K562 (cell line): Measurements from ENCODE around the gene OR4D9. TPM values are rescaled to one million over a fixed set of nuclear protein-coding genes. Genes with fewer than 3 reads are reported as not detected.

Experiments
- ATF1 ChIP-seq, 2 experiments: fragments of 450-650 bp in 1 of 2; IDR thresholded peaks; 2 replicates each; pipeline ENCODE4 v1.6.1; 2016; ENCODE audit warnings: missing compliant biosample characterization in 1 of 2, missing genetic modification characterization in 1 of 2
- FOXJ3 ChIP-seq: sonication (generic); formaldehyde crosslinking; IDR thresholded peaks from 2 replicates; pipeline ENCODE4 v1.4.0; 2020; ENCODE audit warnings: mild to moderate bottlenecking, missing genetic modification reagents
- ID3 ChIP-seq, 2 experiments: fragments of 250-450 bp in 1 of 2; fragments of 450-650 bp in 1 of 2; sonication (Bioruptor Pico) in 1 of 2; IDR thresholded peaks; 2 replicates each; pipeline versions ENCODE4 v1.6.1 to v1.8.0; 2016 to 2021; ENCODE audit warnings: mild to moderate bottlenecking in 2 of 2, moderate library complexity in 2 of 2, missing compliant biosample characterization in 1 of 2, missing genetic modification characterization in 1 of 2
- JUN ChIP-seq, 2 experiments: sonication (generic) in 1 of 2; formaldehyde crosslinking in 1 of 2; IDR thresholded peaks; 2 replicates each; pipeline versions ENCODE4 v1.6.1 to v1.8.0; 2012 to 2022; ENCODE audit warnings: borderline replicate concordance in 2 of 2, mild to moderate bottlenecking in 2 of 2, improper control_type of control experiment in 1 of 2, low read depth in 1 of 2, low read length in 1 of 2, missing genetic modification reagents in 1 of 2
- KDM5B ChIP-seq: fragments of 200-600 bp; sonication (generic); IDR thresholded peaks from 2 replicates; pipeline ENCODE4 v1.6.1; 2012; ENCODE audit warnings: low read depth, mild to moderate bottlenecking, moderate library complexity, low read length, control low read depth, inconsistent platforms; ENCODE audit not compliant: insufficient replicate concordance
- MAFG ChIP-seq: fragments of 450-650 bp; conservative IDR thresholded peaks from 2 replicates; pipeline ENCODE4 v1.6.1; 2016; ENCODE audit warnings: missing genetic modification characterization, missing compliant biosample characterization
- MITF ChIP-seq: IDR thresholded peaks from 2 replicates; pipeline ENCODE4 v1.6.1; 2014; ENCODE audit warnings: antibody characterized with exemption
- MXI1 ChIP-seq: IDR thresholded peaks from 2 replicates; pipeline ENCODE4 v1.6.1; 2011; ENCODE audit warnings: low read depth, mild to moderate bottlenecking, improper control_type of control experiment, low read length
- NFRKB ChIP-seq: fragments of 450-650 bp; IDR thresholded peaks from 2 replicates; pipeline ENCODE4 v1.6.1; 2016; ENCODE audit warnings: low read depth
- NONO ChIP-seq, 2 experiments: fragments of 200-400 bp in 1 of 2; fragments of 450-650 bp in 1 of 2; formaldehyde crosslinking in 1 of 2; IDR thresholded peaks; 2 replicates each; pipeline ENCODE4 v1.6.1; 2017; ENCODE audit warnings: low read depth in 2 of 2, mild to moderate bottlenecking in 2 of 2, moderate library complexity in 2 of 2, low read length in 1 of 2
- NR1H2 ChIP-seq: sonication (generic); formaldehyde crosslinking; IDR thresholded peaks from 2 replicates; pipeline ENCODE4 v1.4.0; 2020; ENCODE audit warnings: mild to moderate bottlenecking, missing genetic modification reagents
- RBBP5 ChIP-seq: fragments of 200-600 bp; sonication (generic); IDR thresholded peaks from 2 replicates; pipeline ENCODE4 v1.6.1; 2012; ENCODE audit warnings: borderline replicate concordance, mild to moderate bottlenecking, low read length, control low read depth, inconsistent platforms; ENCODE audit not compliant: insufficient read depth, poor library complexity, severe bottlenecking
- SOX6 ChIP-seq: fragments of 450-650 bp; IDR thresholded peaks from 2 replicates; pipeline ENCODE4 v1.6.1; 2014; ENCODE audit warnings: mild to moderate bottlenecking
- ZFP36 ChIP-seq: fragments of 150-350 bp; IDR thresholded peaks from 2 replicates; pipeline ENCODE4 v1.6.1; 2018; ENCODE audit warnings: low read length, low read depth; ENCODE audit not compliant: partially characterized antibody
- ZNF316 ChIP-seq: fragments of 450-650 bp; IDR thresholded peaks from 2 replicates; pipeline ENCODE4 v1.6.1; 2016
- polyA plus RNA-seq, 8 experiments: library from polyadenylated mRNA; depleted of rRNA in 4 of 8; stranded (reverse) in 5 of 8; unstranded in 3 of 8; fragments of >200 nt; fragmentation: Nextera tagmentation in 2 of 8; fragmentation: Illumina TruSeq in 1 of 8; extraction: Ambion mirVana in 2 of 8; extraction: Trizol in 1 of 8; gene quantifications; 2 replicates each; pipeline versions ENCODE4 v1.2.1 to v1.2.3, GENCODE V29; 2011 to 2014; ENCODE audit warnings: inconsistent platforms in 1 of 8, missing spikeins in 1 of 8
- total RNA-seq, 7 experiments: library from RNA; depleted of rRNA in 6 of 7; stranded (reverse); fragments of >200 nt in 6 of 7; fragmentation: Illumina TruSeq in 2 of 7; extraction: Trizol in 2 of 7; gene quantifications; 2 replicates each; pipeline versions ENCODE4 v1.2.1 to v1.2.3, GENCODE V29; 2011 to 2021; ENCODE audit warnings: low replicate concordance in 1 of 7
- TF ChIP-seq, protein P1 (sequence below): conservative IDR thresholded peaks from 2 replicates; pipeline ENCODE4 v1.6.1; 2011; ENCODE audit warnings: low read depth, mild to moderate bottlenecking, low read length; ENCODE audit not compliant: control insufficient read depth
- TF ChIP-seq, protein P2 (sequence below): fragments of 250-450 bp; sonication (Bioruptor Pico); IDR thresholded peaks from 2 replicates; pipeline ENCODE4 v1.8.0; 2021; ENCODE audit warnings: borderline replicate concordance, mild to moderate bottlenecking, moderate library complexity; ENCODE audit not compliant: poor library complexity, severe bottlenecking
- TF ChIP-seq, protein P3 (sequence below): fragments of 250-450 bp; sonication (Bioruptor Pico); IDR thresholded peaks from 2 replicates; pipeline ENCODE4 v1.4.0; 2020; ENCODE audit warnings: mild to moderate bottlenecking, moderate library complexity, borderline replicate concordance

Gene OR4D9
- total and polyA plus RNA-seq, 9 of the 15 experiments (the other 6 are each of a cell fraction or from before 2014, with no cell fraction given), result not detected

DNA sequence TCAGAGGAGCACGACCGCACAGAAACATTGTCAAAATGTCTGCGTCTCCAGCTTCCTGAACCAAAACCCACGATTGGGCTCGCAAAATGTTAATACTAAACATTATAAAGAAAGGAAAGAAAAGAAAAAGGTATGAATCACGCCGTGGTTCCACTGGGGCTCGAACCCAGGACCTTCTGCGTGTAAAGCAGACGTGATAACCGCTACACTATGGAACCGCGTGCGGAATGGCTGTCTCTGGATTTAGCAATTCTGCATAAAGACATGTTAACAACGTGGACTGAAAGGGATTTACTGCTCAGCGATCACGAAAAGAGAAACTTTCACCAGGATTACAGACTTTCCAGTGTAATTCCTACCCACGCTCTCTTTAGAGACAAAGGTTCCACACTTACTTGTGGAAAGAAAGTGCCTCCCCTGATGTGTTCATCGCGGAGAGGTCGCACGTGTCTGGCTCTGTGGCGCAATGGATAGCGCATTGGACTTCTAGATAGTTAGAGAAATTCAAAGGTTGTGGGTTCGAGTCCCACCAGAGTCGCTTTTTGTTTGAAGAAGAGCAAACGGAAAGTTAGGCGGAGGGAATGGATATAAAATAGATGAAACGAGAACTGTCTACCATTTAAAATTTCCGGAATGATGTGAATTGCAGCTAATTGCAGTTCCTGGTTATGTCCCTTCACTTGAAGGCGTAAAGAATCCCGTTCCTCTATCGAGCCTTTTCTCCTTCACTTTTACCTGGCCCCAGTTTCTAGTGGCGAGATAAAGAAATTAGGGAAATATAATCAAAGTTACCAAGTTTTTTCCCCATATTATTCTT is 39.7 kb downstream of the OR4D9 start (continued):
- TF ChIP-seq ID3 (CRISPR knock-in tag; IDR thresholded peaks at IDR 0.05) (no peak), ID3 (tag; IDR thresholded peaks at IDR 0.05) (peak; percentile 25; the same call in 1 of the 2 replicates), MITF (peak; percentile 38; the same call in 1 of the 2 replicates), JUN (IDR thresholded peaks at IDR 0.05; ENCODE audit: borderline replicate concordance, low read depth, low read length) (0 out of 2 replicates have a peak, but pooled peaks have one; percentile 5), JUN (CRISPR knock-in tag; IDR thresholded peaks at IDR 0.05; ENCODE audit: borderline replicate concordance) (no peak), ZFP36 (peak; percentile 5), SOX6 (peak; percentile 65), ZNF316 (peak; percentile 51; the same call in 1 of the 2 replicates), ATF1 (CRISPR knock-in tag; IDR thresholded peaks at IDR 0.05) (no peak), ATF1 (tag; IDR thresholded peaks at IDR 0.05) (peak; percentile 80), RBBP5 (peak; percentile 34), NONO (IDR thresholded peaks at IDR 0.05; ENCODE audit: low read depth in 2 of 2, low read length in 1 of 2) (peak in 1 of 2 experiments; percentile 3; a peak in 1 of 4 replicates), MAFG (tag) (peak; percentile 57), FOXJ3 (no peak), MXI1 (peak; percentile 74; the same call in 1 of the 2 replicates), NR1H2 (CRISPR knock-in tag) (no peak), NFRKB (peak; percentile 46; the same call in 1 of the 2 replicates), KDM5B (peak; percentile 32)
- TF ChIP-seq, protein P1, sequence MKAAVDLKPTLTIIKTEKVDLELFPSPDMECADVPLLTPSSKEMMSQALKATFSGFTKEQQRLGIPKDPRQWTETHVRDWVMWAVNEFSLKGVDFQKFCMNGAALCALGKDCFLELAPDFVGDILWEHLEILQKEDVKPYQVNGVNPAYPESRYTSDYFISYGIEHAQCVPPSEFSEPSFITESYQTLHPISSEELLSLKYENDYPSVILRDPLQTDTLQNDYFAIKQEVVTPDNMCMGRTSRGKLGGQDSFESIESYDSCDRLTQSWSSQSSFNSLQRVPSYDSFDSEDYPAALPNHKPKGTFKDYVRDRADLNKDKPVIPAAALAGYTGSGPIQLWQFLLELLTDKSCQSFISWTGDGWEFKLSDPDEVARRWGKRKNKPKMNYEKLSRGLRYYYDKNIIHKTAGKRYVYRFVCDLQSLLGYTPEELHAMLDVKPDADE, result peak; percentile 82; the same call in 1 of the 2 replicates
- TF ChIP-seq, protein P2, sequence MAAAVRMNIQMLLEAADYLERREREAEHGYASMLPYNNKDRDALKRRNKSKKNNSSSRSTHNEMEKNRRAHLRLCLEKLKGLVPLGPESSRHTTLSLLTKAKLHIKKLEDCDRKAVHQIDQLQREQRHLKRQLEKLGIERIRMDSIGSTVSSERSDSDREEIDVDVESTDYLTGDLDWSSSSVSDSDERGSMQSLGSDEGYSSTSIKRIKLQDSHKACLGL (CRISPR knock-in tag), result peak; percentile 62
- TF ChIP-seq, protein P3, sequence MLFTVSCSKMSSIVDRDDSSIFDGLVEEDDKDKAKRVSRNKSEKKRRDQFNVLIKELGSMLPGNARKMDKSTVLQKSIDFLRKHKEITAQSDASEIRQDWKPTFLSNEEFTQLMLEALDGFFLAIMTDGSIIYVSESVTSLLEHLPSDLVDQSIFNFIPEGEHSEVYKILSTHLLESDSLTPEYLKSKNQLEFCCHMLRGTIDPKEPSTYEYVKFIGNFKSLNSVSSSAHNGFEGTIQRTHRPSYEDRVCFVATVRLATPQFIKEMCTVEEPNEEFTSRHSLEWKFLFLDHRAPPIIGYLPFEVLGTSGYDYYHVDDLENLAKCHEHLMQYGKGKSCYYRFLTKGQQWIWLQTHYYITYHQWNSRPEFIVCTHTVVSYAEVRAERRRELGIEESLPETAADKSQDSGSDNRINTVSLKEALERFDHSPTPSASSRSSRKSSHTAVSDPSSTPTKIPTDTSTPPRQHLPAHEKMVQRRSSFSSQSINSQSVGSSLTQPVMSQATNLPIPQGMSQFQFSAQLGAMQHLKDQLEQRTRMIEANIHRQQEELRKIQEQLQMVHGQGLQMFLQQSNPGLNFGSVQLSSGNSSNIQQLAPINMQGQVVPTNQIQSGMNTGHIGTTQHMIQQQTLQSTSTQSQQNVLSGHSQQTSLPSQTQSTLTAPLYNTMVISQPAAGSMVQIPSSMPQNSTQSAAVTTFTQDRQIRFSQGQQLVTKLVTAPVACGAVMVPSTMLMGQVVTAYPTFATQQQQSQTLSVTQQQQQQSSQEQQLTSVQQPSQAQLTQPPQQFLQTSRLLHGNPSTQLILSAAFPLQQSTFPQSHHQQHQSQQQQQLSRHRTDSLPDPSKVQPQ (CRISPR knock-in tag), result 0 out of 2 replicates have a peak, but pooled peaks have one; percentile 20
